Measurements from ENCODE around the gene CINP.

GRCh38 chr14:102360388-102360787, 2.3 kb downstream of the CINP start:
- TF ChIP-seq CTCF (IDR thresholded peaks at IDR 0.05), result no peak
- no peak for TF ChIP-seq POLR2A (IDR thresholded peaks at IDR 0.05)
